ENCODE results near the gene USP36. TPM values are rescaled to one million over a fixed set of nuclear protein-coding genes. Genes with fewer than 3 reads are reported as not detected.

Gene USP36
- total and polyA plus RNA-seq, 7 donors: 14.0 to 40.5 (median 24.2) TPM

DNA sequence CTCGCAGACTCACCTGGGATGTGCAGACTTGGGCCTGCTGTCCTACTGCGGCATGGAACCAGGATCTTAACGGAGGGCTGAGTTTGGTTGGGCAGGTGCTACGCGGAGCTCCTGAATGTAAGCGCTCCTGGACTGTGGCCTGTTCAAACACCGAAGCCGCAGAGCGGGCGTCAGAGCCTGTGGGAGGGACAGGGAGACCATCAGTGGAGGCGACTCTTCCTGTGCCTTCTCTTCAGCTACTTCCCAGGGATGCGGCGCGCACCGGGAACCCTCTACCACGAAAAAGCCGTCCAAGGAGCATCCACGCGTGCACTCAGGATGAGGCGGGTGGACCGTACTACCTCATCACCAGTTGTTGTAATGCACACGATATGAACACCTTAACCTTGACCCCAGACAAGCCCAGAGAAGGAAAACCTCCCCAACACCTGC is 2.0 kb downstream of the USP36 start:
- H3K4me3 ChIP-seq: peak overlapping the region; percentile 74
- H3K9me3 ChIP-seq: no peaks in the 10 kb centered on the region
- WGBS, 3 donors: 90 to 91% (median 91%) methylated on average over 22 of the region's 22 CpGs
- H3K36me3 ChIP-seq (ENCODE audit: insufficient read depth in 1 of 2, low read depth in 1 of 2): peaks cover 17 to 46% of the 10 kb centered on the region in 2 donors
- DNase-seq: peak in 1 of 2 donors; percentile 33
- peaks cover 15% of the 10 kb centered on the region for H3K4me1 ChIP-seq
- H3K27ac ChIP-seq: no peak overlapping the region
- ATAC-seq: no peak
- intact Hi-C loops (cut with DNase I): no loop called here
- TF ChIP-seq, protein P1, sequence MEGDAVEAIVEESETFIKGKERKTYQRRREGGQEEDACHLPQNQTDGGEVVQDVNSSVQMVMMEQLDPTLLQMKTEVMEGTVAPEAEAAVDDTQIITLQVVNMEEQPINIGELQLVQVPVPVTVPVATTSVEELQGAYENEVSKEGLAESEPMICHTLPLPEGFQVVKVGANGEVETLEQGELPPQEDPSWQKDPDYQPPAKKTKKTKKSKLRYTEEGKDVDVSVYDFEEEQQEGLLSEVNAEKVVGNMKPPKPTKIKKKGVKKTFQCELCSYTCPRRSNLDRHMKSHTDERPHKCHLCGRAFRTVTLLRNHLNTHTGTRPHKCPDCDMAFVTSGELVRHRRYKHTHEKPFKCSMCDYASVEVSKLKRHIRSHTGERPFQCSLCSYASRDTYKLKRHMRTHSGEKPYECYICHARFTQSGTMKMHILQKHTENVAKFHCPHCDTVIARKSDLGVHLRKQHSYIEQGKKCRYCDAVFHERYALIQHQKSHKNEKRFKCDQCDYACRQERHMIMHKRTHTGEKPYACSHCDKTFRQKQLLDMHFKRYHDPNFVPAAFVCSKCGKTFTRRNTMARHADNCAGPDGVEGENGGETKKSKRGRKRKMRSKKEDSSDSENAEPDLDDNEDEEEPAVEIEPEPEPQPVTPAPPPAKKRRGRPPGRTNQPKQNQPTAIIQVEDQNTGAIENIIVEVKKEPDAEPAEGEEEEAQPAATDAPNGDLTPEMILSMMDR (IDR thresholded peaks at IDR 0.05): no peak
- no peaks in the 10 kb centered on the region for H3K27me3 ChIP-seq (ENCODE audit: insufficient read depth in 3 of 3, low read length in 2 of 3)

DNA sequence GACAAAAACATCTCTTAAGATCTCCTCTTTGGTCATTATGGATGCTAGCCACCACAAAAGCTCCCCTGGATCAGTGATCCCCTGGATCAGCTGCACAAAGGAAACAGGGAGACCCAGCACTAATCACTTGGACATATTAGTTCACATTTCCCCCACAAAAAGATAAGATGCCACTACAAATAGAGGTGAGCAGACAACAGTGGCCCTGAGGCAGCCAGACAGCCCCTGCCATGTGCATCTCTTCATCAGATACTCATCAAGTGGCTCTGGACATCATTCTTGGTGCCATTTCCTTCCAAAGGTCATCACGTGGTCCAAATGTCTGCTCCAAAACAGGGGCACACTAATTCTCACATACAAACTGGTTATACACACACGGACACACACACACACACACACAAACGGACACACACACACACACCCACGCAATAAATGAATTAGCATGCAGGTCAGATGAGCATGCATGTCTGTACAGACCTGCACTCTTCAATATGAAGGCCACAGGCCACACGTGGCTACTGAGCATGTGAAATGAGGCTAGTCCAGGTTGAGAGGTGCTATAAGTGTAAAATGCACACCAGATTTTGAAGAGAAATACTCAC is 4.1 kb downstream of the USP36 start:
- Histone ChIP-seq H3K27me3 (ENCODE audit: insufficient read depth in 3 of 3, low read length in 2 of 3) (no peaks in the 10 kb centered on the region), H3K4me1 (peaks cover 13% of the 10 kb centered on the region), H3K36me3 (ENCODE audit: insufficient read depth in 1 of 2, low read depth in 1 of 2) (peaks cover 22 to 67% of the 10 kb centered on the region in 2 donors), H3K9me3 (no peaks in the 10 kb centered on the region), H3K27ac (no peak overlapping the region), H3K4me3 (no peak overlapping the region)
- TF ChIP-seq, protein P1 (IDR thresholded peaks at IDR 0.05): no peak
- intact Hi-C loops (cut with DNase I): no loop called here
- no peak for ATAC-seq
- 72 to 87% (median 76%) methylated on average over 5 of the region's 5 CpGs for whole genome bisulfite sequencing, 3 donors
- DNase-seq: no peak

DNA sequence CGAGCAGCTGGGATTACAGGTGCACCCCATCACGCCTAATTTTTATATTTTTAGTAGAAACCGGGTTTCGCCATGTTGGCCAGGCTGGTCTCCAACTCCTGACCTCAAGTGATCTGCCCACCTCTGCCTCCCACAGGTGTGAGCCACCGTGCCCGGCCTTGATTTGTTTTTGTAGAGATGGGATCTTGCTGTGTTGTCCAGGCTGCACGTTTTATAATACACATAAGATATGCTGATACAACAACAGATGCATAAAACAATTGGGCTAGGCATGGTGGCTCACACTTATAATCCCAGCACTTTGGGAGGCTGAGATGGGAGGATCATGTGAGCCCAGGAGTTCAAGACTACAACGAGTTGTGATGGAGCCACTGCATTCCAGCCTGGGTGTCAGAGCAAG is 6.0 kb downstream of the USP36 start:
- no peak for ATAC-seq
- no peaks in the 10 kb centered on the region for H3K9me3 ChIP-seq
- intact Hi-C loops (cut with DNase I): no loop called here
- peaks cover 22 to 86% of the 10 kb centered on the region in 2 donors for H3K36me3 ChIP-seq (ENCODE audit: insufficient read depth in 1 of 2, low read depth in 1 of 2)
- peaks cover 10% of the 10 kb centered on the region for H3K4me1 ChIP-seq
- TF ChIP-seq, protein P1 (IDR thresholded peaks at IDR 0.05): no peak
- H3K27me3 ChIP-seq (ENCODE audit: insufficient read depth in 3 of 3, low read length in 2 of 3): no peaks in the 10 kb centered on the region
- no peak overlapping the region for H3K4me3 ChIP-seq
- 92 to 93% (median 93%) methylated on average over 8 of the region's 8 CpGs for WGBS, 3 donors
- peak in 1 of 2 donors; percentile 6 for DNase-seq
- H3K27ac ChIP-seq: no peak overlapping the region

- 86 to 90% (median 89%) methylated on average over 2 of the region's 2 CpGs for WGBS, 3 donors
- Histone ChIP-seq H3K27ac (no peak overlapping the region), H3K4me1 (no peaks in the 10 kb centered on the region), H3K4me3 (no peak overlapping the region), H3K27me3 (ENCODE audit: insufficient read depth in 3 of 3, low read length in 2 of 3) (no peaks in the 10 kb centered on the region), H3K36me3 (ENCODE audit: insufficient read depth in 1 of 2, low read depth in 1 of 2) (peaks cover 23 to 100% of the 10 kb centered on the region in 2 donors), H3K9me3 (no peaks in the 10 kb centered on the region)
- DNase-seq (no peak), ATAC-seq (no peak)
- intact Hi-C loops (cut with DNase I): no loop called here
- TF ChIP-seq, protein P1 (IDR thresholded peaks at IDR 0.05): no peak
Observed at GRCh38 chr17:78832541-78832810, 8.1 kb downstream of the USP36 start.
